A549 treated with CORT108297 at 1 μM for 4 hours (cell line): ENCODE results near the gene SAFB. TPM values are rescaled to one million over a fixed set of nuclear protein-coding genes. Genes with fewer than 3 reads are reported as not detected.

Source experiments
- total RNA-seq: library from RNA; stranded (reverse); fragments of 200-300 nt; extraction: Qiagen RNA extraction; gene quantifications from 5 replicates; pipeline ENCODE4 v1.2.3, GENCODE V29; 2022

The SAFB gene
- 53.1 to 61.9 TPM (median 55.9 TPM) in 5 replicates for total RNA-seq

DNA sequence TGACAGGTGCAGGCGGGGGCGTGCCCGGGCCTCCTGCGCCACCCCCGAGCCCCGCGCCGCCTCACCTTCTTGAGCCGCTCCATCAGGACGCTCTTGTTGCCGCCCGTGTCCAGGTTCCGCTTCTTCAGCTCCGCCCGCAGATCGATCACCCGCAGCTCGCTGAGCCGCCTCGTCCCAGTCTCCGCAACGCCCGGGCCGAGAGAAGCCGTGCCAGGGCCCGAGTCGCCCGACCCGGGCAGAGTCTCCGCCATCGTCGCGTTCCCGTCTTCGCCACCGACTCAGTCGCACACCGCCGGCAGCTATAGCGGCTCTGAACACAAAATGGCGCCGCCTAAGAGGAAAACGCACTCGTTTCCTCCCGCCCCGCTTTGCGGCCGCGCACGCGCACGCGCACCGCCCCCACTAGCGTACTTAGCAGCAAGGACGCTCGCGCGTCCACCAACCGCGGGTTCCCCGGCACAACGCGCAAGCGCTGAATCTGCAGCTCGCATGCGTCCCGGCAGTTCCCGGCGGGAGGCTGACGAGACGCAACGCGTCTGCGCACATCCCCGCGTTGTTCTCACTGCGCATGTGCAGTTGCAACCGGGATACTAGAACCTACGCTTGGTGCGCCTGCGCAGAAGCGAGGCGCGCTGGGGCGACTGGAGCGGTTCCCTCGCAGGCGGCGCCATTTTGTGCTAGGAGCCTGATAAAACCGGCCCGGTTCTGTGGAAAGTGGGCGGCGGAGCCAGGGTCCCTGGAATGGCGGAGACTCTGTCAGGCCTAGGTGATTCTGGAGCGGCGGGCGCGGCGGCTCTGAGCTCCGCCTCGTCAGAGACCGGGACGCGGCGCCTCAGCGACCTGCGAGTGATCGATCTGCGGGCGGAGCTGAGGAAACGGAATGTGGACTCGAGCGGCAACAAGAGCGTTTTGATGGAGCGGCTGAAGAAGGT, at the start of gene SAFB, which contains the start of gene SAFB2:
Gene SAFB, plus strand, starts transcription at position 619 of the 932 bp plus-strand sequence. Its CDS starts 123 bp downstream, at position 742.
Gene SAFB2, minus strand, starts transcription at position 312 of the 932 bp plus-strand sequence. Its CDS starts 61 bp downstream, at position 251.

DNA sequence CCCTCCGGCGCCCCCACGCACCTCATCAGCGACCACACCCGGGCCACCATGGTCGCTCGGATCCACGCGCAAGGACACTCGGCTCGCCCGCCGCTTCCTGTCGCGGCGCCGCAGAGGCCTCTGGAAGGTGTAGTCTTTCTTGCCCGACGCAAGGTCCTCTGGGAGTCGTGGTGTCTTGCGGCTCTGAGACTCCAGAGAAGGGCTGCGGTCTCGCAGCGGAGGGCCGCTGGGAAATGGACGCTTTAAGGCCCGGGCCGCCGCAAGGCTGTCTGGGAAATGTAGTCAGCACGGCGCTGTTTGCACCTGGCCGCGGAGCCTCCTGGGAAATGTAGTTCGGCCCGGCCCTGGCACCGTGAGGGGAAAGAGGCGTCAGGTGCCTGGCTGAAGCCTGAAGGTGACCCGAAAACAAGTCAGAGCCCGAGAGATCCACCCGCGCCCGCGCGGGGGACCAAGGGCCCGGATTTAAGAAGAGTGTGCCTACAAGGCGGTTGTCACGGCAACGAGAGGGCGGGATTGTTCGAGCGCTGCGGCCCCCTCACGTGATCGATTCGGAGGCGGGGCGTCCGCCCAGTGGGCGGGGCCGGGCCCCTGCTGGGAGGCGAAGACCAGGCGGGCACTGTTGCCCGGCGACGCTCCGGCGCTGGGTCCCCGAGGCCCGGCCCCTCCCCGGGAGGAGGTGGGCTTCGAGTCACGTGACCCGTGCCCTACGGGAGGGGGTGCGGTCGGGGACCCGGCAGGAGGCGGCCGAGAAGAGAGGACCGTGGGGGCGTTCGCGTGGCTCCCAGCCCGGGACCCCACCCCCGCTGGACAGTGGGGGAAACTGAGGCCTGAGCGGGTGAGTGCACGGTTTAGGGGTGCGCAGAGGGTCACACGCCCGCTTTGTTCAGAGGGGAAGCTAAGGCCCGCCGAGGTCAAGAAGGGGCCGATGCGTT, 57.8 kb downstream of the SAFB start, which contains the start of the genes HSD11B1L and MICOS13:
Gene HSD11B1L, plus strand, starts transcription at position 591 of the 932 bp plus-strand sequence. CDS start 3,806 bp downstream, outside the sequence.
Gene MICOS13, minus strand, starts transcription at position 80 of the 932 bp plus-strand sequence. Its CDS starts 30 bp downstream, at position 50.

DNA sequence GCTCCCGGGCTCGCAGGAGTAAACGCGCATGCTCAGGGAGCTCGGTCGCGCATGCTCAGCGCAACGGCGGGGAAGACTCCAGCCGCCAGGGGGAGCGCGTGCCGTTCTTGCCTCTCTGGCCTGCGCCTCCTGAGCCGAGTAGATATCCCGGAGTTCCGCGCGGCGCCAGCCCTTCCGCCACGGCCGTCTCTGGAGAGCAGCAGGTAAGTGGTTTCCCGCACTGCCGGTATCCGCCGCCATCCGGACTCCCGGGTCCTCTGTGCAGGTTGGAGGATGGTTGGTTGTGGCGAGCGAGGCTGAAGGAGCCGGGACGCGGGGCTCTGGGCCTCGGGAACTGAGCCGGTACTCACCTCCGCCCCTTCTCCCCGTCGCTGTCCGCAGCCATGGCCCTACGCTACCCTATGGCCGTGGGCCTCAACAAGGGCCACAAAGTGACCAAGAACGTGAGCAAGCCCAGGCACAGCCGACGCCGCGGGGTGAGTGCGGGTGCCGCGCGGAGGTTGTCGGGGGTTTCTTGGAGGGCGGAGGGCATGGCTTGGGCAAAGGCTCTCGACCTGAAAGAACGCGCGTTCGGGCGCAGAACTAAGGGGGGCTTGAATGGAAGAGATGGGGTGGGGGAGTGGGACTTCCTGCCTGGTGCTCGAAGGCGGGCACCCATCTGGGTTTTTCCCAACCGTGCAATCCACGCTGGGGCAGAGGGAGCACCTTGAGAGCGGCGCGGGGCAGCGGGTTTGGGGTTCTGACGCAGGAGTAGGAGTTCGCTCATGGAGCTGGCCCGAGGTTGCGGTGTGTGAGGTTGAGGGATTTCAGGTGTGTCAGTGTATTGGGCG, 67.5 kb downstream of the SAFB start, which contains the start of gene RPL36:
Gene RPL36, plus strand, starts transcription at position 171 of the 830 bp plus-strand sequence. Its CDS starts 213 bp downstream, at position 384.

Other genes starting within 250 kb of the SAFB start
- not detected in 5 replicates for gene ZNRF4, start 167.7 kb upstream of the SAFB start, total RNA-seq
- gene TINCR, start 55.1 kb upstream of the SAFB start, total RNA-seq, result 1.8 to 3.6 TPM (median 2.9 TPM) in 5 replicates
- gene SAFB2, start 307 bp upstream of the SAFB start, total RNA-seq, result 29.1 to 37.0 TPM (median 36.1 TPM) in 5 replicates
- gene MICOS13, start 57.4 kb downstream of the SAFB start, total RNA-seq, result 49.1 to 75.8 TPM (median 67.3 TPM) in 5 replicates
- gene HSD11B1L, start 57.9 kb downstream of the SAFB start, total RNA-seq, result 3.6 to 5.2 TPM (median 4.8 TPM) in 5 replicates
- 708 to 894 TPM (median 738 TPM) in 5 replicates for gene RPL36, start 67.2 kb downstream of the SAFB start, total RNA-seq
- gene LONP1, start 97.1 kb downstream of the SAFB start, total RNA-seq, result 48.6 to 64.9 TPM (median 62.2 TPM) in 5 replicates
- gene CATSPERD, start 97.6 kb downstream of the SAFB start, total RNA-seq, result 0.08 TPM in 1 of 5 replicates, not detected in the others
- gene PRR22, start 161.7 kb downstream of the SAFB start, total RNA-seq, result 2.1 to 3.3 TPM (median 2.9 TPM) in 5 replicates
- gene DUS3L, start 168.1 kb downstream of the SAFB start, total RNA-seq, result 30.3 to 35.2 TPM (median 33.8 TPM) in 5 replicates
- gene NRTN, start 182.0 kb downstream of the SAFB start, total RNA-seq, result 0.27 to 0.89 TPM (median 0.48 TPM) in 5 replicates
- gene FUT6, start 216.6 kb downstream of the SAFB start, total RNA-seq, result not detected in 5 replicates
- 0.06 TPM in 2 of 5 replicates, not detected in the others for gene FUT3, start 228.4 kb downstream of the SAFB start, total RNA-seq
- gene FUT5, start 247.5 kb downstream of the SAFB start, total RNA-seq, result not detected in 5 replicates